Forelimb muscle (tissue), 1 donor: ENCODE data around the gene COL23A1. TPM values are rescaled to one million over a fixed set of nuclear protein-coding genes. Genes with fewer than 3 reads are reported as not detected.
"Not testable (repeated sequence)": the region's sequence is repeated elsewhere in the genome, so short reads cannot be mapped to it uniquely, and the experiment has no call there.

Experiments used
- DNase-seq: peaks from one replicate; pipeline ENCODE4 v3.0.0-alpha.2; 2013; ENCODE audit warnings: low read depth
- polyA plus RNA-seq: library from polyadenylated mRNA; unstranded; fragments of 120-200 nt; gene quantifications from one replicate; pipeline ENCODE4 v1.2.1, GENCODE V29; 2013; ENCODE audit not compliant: insufficient read length

Gene COL23A1
- polyA plus RNA-seq, 1 donor: 10.1 TPM

DNA sequence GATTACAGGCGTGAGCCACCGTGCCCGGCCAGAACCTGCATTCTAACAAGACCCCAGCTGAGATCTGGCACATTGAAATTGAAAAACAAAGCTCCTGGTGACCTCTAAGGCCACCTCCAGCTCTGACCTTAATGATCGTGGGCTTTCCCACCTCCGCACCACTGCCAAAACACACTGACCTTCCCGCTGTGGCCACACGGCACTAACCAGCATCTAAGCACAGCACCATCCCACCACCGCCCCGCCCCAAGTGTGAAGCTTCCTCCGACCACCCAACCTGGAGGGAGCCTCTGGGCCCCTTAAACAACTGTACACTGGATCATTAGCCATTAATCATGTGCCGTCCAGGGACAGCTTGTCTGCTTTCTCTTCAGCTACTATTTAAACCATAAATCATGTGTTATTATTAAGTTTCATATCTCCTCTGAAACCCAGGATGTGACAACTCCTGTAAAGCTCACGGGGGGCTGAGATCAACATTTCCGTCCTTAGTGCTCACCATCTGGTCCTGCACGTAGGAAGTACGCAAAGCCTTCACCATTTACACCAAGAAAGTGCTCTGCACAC is 80.6 kb downstream of the COL23A1 start:
- no peak for DNase-seq

DNA sequence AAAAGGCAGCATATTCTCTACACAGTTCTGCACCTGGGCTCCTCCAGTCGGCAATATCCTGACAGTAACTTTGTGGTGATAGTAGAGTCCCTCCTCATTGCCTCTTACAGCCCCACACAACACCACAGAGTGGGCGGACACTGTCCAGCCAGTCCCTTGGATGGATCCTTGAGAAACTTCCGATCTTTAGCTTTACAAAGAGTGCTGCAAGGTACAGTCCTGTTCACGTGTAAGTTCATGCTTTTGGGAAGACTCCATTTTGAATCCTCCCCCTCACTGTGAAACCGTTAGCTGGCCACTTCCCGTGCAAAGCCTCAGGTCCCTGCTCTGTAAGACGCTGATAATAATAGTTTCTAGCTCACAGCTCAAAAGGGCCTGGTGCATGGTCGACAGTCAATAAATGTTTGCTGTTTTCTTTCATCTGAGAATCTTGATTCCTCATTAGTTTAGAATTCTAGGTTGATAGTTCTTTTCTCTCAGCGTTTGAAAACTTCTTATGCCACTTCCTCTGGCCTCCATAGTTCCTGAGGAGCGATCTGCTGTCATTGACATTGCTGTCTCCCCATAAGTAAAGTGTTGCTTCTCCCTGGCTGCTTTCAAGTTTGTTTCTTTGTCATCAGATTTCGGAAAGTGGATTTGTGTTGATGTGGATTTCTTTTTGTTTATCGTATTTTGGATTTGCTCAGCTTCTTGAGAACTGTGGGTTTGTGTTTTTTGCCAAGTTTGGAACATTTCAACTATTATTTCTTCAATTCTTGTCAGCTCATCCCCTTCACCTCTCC is 82.9 kb downstream of the COL23A1 start:
- no peak for DNase-seq

DNA sequence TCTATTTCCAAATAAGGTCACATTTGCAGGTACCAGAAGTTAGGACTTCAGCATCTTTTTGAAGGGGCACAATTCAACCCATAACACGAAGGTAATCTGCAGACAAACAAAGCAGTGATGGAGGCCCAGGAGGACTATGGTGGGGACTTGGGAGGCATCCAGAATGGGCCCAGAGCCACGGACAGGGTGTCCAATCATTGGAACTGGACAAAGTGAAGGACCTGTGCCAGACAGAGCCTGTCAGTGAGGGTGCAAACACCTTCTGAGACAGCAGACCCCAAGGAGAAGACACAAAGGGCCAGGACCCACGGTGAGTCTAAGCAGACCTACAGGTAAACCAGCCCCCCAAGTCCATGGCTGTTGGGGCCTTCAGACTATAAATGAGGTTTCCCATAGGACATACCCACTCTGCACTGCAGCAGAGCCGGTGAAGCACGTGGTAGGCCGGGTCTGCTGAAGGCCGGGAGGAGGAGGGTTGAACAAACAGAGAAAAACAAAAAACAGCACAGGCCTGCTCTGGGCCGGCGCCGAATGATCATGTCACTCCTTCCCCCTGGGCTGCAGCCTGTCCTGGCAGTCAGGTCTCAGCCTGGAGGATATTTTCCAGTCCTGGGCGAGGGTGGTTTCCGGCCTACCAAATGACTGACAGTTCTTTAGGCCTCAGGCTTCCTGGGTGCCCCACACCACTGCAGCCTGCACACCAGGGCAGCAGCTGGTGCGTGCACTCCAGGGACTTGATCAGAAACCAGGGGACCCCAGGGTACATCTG is 84.4 kb downstream of the COL23A1 start:
- no peak for DNase-seq

DNA sequence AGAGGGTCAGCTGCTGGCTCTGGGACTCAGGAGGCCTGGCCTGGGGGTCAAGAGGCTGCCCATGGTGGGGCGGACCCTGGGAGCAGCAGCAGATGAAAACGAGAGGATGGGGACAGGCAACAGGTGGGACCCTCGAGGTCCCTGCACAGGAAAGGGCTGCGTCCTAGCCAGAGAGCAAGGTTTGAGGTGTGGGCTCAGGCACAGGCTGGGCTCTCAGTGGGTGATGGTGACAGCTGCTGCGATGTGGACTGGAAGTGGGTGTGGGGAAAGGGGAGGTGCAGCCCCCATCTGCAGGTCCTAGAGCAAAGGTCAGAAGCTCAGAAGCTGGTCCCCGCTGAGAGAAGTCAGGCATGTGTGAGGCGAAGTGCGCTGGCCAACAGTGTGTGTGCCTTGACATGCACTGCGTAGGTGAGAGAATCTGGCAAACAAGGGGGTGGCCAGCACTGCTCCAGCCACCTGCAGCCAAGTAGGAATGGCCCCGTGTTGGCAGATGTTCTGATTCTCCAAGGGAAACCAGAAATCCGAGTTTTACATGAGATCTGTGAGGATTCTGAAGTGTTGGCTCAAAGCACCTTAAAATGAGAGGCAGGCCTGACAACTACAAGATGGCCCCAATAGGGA is 85.7 kb downstream of the COL23A1 start:
- no peak for DNase-seq

DNA sequence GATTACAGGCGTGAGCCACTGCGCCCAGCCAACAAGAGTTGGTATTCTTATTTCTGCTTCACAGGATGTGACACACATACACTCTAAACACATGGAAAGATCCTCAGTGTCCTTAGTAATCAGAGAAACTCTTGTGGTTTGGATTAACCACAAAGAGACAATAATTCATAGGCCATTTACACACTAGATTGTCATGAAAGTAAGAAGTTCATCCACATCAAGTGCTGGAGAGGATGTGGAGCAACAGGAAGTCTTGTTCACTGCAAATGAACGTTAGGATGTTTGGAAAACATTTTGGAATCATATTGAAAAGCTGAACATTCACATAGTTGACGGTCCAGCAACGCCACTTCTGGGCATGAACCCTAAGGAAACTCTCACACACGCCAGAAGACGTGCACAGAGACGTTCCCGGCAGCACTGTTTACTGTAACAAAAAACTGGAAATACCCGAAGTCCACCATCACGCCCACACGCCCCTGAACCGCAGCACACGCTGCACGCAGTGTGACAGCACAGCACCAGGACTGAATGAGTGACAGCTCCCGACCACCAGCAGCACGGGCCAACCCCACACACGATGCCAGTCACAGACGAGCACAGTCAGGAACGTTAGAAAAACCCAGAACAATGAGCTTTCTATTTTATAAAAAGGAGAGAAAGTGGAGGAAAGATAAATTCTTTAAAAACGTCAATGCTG is 87.6 kb downstream of the COL23A1 start:
- no peak for DNase-seq

DNA sequence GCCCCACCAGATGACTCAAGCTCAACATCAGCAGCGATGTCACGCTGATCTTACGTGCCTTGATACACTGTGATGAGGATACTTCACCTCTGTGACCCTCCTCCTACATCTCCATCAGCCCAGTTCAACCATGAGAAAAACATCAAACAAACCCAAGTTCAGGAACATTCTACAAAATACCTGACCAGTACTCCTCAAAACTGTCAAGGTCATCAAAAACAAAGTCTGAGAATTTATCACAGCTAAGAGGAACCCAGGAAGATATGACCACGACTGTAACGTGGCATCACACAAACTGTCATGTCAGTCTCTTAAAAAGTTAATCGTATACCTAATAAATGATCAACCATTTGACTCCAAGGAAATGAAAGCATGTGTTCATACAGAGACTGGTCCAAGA is 90.8 kb downstream of the COL23A1 start:
- no peak for DNase-seq

DNA sequence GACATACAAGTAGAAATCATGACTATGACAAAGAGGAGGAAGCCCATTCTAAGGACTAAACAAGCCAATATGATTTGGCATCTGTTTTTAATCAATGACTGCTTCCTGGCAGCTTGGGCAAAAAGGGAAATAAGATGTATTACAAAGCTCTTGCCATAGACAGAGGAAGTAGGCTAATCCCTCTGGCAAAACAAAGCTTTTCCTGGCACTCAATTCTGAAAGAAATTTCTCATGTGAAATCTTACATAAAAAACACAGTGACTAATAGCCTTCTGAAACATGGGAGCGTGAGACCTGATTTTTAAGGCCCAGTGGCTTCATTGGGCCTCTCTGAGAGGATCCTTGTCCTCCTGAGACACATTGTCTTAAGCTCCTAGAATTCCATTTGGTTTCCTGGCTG is 93.6 kb downstream of the COL23A1 start:
- no peak for DNase-seq

DNA sequence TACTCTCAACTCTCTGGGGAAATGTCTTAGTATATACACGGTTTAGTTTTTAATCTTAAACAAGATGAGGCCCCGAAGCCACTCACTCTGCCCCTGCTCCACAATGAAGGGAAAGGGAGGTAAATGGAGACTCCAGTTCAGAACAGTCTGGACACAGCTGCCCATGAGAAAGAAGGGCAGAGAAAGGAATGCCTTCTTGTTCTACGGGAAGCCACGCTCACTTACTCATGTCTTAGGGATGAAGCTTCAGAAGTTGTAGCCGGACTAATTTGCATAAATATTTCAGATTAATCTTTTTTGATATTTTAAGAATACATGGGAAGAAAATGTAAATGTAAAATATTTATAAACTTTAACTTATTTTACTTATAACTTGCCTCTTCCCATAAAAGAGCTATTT is 94.0 kb downstream of the COL23A1 start:
- DNase-seq: no peak

DNA sequence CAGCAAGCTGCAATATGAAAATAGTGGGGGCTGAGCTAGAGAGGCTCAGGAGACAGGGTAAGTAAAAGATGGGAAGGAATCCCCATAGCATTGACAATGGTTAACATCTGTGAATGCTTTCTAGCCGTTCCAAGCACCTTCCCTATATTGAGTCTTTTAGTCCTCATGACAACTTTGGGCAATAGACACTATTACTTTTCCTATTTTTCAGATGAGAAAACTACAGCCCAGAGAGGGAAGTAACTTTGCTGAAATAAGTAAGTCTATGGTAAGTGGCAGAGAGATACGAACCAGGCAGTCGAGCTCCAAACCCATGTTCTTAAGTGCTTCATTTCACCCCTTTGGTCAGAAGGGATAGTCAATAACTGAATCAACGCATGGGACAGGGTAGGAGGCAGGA is 94.5 kb downstream of the COL23A1 start:
- no peak for DNase-seq

DNA sequence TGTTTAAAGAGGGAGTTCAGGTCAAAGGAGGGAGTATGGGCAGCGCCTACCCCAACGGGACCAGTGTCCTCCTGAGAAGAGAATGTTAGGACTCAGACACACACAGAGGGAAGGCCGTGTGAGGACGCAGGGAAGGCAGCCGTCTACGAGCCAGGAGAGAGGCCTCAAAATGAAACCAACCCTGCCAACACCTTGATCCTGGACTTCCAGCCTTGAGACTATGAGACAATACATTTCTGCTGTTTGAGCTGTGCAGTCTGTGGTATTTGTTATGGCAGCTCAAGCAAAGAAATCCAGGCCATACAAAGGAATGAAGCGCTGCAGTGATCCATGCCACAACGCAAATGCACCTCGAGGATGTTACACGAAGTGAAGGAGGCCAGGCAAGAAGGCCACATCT is 97.9 kb downstream of the COL23A1 start:
- DNase-seq: no peak

DNA sequence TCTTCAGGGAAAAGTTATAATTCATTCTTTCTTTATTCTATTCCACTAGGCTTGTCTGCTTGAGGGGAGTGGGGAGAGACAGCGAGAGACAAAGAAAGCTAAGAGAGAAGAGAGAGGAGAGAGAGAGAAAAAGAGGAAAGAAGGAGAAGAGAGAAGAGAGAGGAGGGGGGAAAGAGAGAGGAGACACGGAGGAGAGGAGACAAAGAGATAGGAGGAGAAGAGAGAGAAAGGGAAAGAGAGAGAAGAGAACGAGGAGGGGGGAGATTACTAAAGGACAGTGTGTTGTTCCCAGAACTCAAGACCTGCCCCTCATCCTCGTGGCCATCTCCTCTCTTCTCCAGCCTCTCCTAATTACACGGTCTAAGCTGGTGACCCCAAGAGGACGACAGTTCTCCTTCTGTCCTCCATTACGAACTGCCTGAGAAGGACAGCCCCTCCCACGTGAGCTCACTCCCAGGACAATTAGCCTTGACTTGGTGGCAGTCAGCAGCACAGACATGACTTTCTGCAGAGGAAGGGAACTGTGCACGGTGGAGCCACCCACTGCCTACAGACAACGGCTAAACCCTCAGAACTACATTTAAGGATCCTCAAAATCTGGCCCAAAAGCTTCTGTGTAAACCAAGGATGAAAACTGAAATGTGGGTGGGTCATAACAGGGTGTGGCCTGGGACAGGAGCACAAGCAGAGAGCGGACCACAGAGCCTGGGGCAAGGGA is 99.1 kb downstream of the COL23A1 start:
- no peak for DNase-seq

DNA sequence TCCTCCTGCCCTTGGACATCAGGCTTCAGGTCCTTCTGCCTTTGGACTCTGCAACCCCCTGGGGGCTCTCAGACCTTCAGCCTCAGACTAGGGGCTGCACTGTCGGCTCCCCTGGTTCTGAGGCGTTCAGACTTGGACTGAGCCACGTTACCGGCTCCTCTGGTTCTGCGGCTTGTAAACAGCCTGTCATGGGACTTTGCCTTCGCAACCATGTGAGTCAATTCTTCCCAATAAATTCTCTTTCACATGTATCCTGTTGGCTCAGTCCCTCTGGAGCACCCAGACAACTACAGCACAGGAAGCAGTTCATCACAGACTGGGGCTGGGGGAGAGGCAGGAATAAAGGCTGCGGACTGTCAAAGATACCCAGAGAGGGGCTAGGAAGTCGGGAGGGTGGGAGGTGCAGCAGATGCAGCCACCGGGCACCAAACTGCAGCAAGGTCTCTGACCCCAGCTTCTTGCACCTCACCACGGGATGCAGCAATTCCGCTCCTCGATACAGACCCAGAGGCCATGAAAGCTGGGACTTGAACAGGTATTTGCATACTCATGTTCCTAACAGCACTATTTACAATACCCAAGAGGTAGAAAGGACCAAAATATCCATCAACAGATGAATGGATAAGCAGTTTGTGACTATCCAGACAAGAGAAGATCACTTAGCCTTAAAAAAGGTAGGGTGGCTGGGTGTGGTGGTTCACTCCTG is 100.8 kb downstream of the COL23A1 start:
- no peak for DNase-seq

DNA sequence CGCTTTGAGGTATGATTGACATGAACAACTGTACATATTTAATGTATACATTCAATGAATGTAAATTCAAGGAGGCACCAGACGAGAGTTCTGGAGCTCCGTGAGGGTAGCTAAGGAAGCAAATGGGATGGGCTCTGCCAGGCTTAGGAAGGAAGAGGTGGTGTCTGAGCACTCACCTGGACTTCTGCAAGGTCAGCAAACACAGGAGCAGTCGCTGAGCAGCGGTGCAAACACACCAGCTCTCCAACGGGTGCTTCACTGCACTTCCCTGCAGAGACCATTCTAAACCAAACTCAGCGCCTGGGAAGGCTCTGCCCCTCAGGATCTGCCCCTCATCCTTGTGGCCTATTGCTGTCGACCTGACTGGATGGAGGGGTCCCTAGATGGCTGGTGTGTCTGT is 101.5 kb downstream of the COL23A1 start:
- no peak for DNase-seq

DNA sequence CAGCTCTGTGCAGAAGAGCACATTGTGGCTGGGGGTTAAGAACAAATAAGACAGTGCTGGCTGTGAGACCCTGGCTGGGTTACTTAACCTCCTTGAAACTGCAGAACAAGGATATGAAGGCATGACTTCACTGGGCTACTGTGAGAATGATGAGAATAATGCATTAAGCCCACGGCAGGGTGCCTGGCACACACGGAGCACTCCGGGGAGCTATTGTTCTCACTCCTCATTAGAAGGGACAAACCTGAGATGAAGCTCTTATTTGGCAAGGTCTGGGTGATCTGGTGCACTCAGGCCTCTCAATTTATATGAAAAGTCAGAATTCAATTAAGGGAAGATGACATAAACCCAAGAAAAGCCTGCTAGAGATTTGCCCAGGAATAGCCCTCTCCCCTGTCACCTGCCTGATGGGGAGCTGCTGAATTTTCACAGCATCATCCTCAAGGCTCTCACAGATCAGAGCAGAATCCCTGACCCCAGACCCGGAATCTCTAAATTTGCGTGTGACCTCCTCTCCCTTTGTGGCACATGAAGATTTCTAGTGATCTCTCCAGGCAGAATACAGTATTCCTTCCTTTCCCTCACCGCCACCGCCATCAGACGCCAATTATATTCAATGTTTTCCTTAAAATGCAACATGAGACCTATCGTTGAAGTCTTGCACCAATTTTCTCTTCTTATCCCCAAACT is 102.1 kb downstream of the COL23A1 start:
- DNase-seq: no peak

DNA sequence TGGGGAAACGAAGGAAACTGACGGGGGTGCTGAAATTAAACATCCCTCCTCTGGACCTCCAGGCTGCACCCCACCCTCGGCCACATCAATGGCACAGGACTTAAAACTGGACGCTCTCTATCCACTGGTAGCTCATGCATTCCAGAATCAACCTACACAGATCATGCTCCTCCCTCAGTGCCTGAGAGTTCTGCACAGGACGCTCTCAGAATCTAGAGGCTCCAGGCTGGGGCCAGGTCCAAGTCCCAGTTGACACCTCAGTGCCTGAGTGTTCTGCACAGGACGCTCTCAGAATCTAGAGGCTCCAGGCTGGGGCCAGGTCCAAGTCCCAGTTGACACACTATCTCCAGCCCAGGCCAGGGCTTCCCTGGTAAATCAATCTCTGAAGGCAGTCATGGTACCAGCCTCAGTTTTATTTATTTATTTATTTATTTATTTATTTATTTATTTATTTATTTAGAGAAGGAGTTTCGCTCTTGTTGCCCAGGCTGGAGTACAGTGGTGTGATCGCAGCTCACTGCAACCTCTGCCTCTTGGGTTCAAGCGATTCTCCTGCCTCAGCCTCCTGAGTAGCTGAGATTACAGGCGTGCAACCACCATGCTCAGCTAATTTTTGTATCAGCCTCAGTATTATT is 103.2 kb downstream of the COL23A1 start:
- not testable (repeated sequence) for DNase-seq

DNA sequence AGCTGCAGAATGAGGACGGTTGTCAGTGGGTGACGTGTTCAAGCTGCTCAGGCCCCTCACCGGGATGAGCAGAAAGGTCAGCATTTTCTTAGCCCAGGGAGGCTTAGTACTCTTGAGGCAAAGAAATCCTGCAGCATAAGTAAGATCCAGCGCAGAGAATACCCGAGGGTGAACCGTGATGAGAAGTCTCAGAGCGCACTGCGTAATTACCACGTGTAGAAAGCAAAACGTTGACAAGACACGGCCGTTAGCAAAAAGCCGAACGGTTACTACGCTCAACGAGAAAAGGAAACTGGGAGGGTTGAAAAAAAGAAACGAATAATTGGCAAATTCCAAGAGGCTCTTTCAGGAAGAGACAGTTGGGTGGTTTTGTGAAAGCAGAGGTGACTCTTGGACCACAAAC is 104.0 kb downstream of the COL23A1 start:
- DNase-seq: no peak

DNA sequence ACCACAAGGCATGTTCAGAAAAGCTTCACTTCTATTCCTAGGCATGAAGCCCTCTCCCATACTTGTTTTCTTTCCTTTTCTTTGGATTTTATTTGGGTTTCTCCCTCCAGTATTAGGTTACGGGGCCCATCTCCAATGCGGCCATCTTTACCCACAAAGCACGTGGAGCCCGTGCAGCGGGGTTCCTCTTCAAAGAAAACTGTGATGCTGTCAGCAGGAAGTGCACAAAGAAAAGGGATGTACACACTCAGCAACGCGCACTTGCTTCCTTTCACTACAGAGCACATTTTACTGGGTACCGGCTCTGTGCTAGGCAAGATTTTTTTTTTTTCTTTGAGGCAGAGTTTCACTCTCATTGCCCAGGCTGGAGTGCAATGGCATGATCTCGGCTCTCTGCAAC is 106.6 kb downstream of the COL23A1 start:
- DNase-seq: no peak

DNA sequence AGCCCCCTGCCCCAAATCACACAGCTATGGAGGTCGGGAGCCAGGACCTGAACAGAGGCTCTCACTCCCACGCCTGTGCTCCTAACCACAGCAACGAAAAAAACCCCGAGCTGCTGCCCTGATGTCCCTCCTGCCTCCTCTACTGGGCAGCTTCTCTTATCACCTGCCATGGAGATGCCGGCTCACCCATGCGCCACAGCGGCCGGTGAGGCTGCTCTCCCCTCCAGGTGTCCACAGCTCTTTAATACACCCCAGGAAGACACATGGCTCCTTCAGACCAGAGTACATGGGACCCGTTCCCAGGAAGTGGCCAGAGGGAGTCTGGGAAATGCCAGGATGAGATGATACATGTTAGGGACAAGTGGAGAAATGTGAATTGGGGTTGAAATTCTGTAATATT is 110.9 kb downstream of the COL23A1 start:
- no peak for DNase-seq

DNA sequence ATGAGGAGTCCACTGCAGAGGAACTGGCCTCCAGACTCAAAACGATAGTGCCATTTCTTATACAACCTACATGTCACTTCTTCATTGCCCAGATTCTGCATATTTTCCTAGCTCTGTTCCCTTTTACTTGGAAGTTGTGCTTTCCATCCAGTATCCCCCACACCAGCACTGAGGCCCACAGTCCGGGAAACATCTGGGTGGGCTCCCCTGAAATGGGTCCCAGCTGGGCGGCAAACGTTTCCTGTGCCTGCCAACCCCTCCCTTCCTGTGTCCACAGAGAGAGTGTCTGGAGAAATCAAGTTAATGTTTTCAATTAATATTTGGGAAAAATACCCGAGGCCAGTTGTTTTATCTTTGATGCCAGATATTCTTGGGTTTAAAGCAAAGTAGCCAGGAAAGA is 111.8 kb downstream of the COL23A1 start:
- no peak for DNase-seq
